Endothelial cell of umbilical vein (primary cell): Measurements from ENCODE around the gene TMEM234.

Source experiments
- JUN ChIP-seq: IDR thresholded peaks from 2 replicates; pipeline ENCODE4 v1.6.1; 2011; ENCODE audit warnings: borderline replicate concordance, low read depth; ENCODE audit not compliant: insufficient read length, insufficient read depth
- POLR2A ChIP-seq: IDR thresholded peaks from 2 replicates; pipeline ENCODE4 v1.6.1; 2012; ENCODE audit warnings: low read depth, mild to moderate bottlenecking, control low read depth, low read length
- POLR2AphosphoS5 ChIP-seq: IDR thresholded peaks from 2 replicates; pipeline ENCODE4 v1.6.1; 2012; ENCODE audit warnings: low read depth, mild to moderate bottlenecking, control low read depth, low read length, moderate library complexity; ENCODE audit not compliant: insufficient read depth
- TF ChIP-seq, protein P1 (sequence below), 2 donors: IDR thresholded peaks; 1 replicate in 1 of 2; 2 replicates in 1 of 2; pipeline ENCODE4 v1.5.1; 2011; ENCODE audit warnings: low read length in 2 of 2, mild to moderate bottlenecking in 2 of 2, moderate library complexity in 2 of 2, control low read depth in 1 of 2, inconsistent platforms in 1 of 2, low read depth in 1 of 2; ENCODE audit not compliant: insufficient read depth in 1 of 2; ENCODE audit errors: extremely low read depth in 1 of 2

- no peak for TF ChIP-seq POLR2A
- TF ChIP-seq, protein P1, sequence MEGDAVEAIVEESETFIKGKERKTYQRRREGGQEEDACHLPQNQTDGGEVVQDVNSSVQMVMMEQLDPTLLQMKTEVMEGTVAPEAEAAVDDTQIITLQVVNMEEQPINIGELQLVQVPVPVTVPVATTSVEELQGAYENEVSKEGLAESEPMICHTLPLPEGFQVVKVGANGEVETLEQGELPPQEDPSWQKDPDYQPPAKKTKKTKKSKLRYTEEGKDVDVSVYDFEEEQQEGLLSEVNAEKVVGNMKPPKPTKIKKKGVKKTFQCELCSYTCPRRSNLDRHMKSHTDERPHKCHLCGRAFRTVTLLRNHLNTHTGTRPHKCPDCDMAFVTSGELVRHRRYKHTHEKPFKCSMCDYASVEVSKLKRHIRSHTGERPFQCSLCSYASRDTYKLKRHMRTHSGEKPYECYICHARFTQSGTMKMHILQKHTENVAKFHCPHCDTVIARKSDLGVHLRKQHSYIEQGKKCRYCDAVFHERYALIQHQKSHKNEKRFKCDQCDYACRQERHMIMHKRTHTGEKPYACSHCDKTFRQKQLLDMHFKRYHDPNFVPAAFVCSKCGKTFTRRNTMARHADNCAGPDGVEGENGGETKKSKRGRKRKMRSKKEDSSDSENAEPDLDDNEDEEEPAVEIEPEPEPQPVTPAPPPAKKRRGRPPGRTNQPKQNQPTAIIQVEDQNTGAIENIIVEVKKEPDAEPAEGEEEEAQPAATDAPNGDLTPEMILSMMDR (IDR thresholded peaks at IDR 0.05; ENCODE audit: extremely low read depth in 1 of 2, insufficient read depth in 1 of 2, low read depth in 1 of 2, low read length in 2 of 2) = no peak
- no peak for TF ChIP-seq POLR2AphosphoS5
- no peak for TF ChIP-seq JUN
These were observed 3.1 kb downstream of the TMEM234 start for GRCh38 chr1:32219022-32219421.
